NK-92 (cell line): ENCODE data around the gene ZNF532.

Experiments
- DNase-seq: peaks from one replicate; lab custom pipeline; 2025; ENCODE audit not compliant: unreplicated experiment; lab: John Stamatoyannopoulos, UW

Gene ZNF532

GRCh38 chr18:58937071-58937886, 72.6 kb downstream of the ZNF532 start:
- DNase-seq = no peak

GRCh38 chr18:58937887-58938267, 73.2 kb downstream of the ZNF532 start:
- DNase-seq = no peak

- no peak for DNase-seq
Measured at GRCh38 chr18:58941426-58942099, 76.9 kb downstream of the ZNF532 start.

- DNase-seq = no peak
Measured at GRCh38 chr18:58943896-58944295, 79.2 kb downstream of the ZNF532 start.

- DNase-seq = no peak
Measured at GRCh38 chr18:58947136-58947732, 82.6 kb downstream of the ZNF532 start.

GRCh38 chr18:58949031-58949430, 84.4 kb downstream of the ZNF532 start:
- no peak for DNase-seq

GRCh38 chr18:58951986-58952702, 87.5 kb downstream of the ZNF532 start:
- no peak for DNase-seq

GRCh38 chr18:58952858-58953257, 88.2 kb downstream of the ZNF532 start:
- no peak for DNase-seq

- DNase-seq = no peak
Measured at GRCh38 chr18:58953627-58954026, 89.0 kb downstream of the ZNF532 start.

- no peak for DNase-seq
Measured at GRCh38 chr18:58955001-58955400, 90.3 kb downstream of the ZNF532 start.

GRCh38 chr18:58955738-58956137, 91.1 kb downstream of the ZNF532 start:
- no peak for DNase-seq

- DNase-seq = no peak
Measured at GRCh38 chr18:58958628-58959027, 94.0 kb downstream of the ZNF532 start.

GRCh38 chr18:58960508-58960907, 95.8 kb downstream of the ZNF532 start:
- no peak for DNase-seq

GRCh38 chr18:58960946-58961722, 96.5 kb downstream of the ZNF532 start:
- DNase-seq = no peak

- DNase-seq = no peak
Measured at GRCh38 chr18:58962336-58962735, 97.7 kb downstream of the ZNF532 start.

GRCh38 chr18:58965291-58966004, 100.8 kb downstream of the ZNF532 start:
- no peak for DNase-seq

- DNase-seq = no peak
Measured at GRCh38 chr18:58966005-58966677, 101.5 kb downstream of the ZNF532 start.

GRCh38 chr18:58966704-58967103, 102.0 kb downstream of the ZNF532 start:
- DNase-seq = no peak

- no peak for DNase-seq
Measured at GRCh38 chr18:58967751-58968254, 103.1 kb downstream of the ZNF532 start.
